HG02642 (cell line): Measurements from ENCODE around the gene COL12A1.
"Not testable (repeated sequence)": the region's sequence is repeated elsewhere in the genome, so short reads cannot be mapped to it uniquely, and the experiment has no call there.

Source experiments
- ATAC-seq: cut with Tn5 transposase; IDR thresholded peaks from one replicate; pipeline ENCODE4 v1.9.1; 2021; ENCODE audit warnings: mild to moderate bottlenecking; ENCODE audit not compliant: unreplicated experiment, poor library complexity

COL12A1 gene

GRCh38 chr6:75186581-75186980, 19.3 kb downstream of the COL12A1 start:
- not testable (repeated sequence) for ATAC-seq

DNA sequence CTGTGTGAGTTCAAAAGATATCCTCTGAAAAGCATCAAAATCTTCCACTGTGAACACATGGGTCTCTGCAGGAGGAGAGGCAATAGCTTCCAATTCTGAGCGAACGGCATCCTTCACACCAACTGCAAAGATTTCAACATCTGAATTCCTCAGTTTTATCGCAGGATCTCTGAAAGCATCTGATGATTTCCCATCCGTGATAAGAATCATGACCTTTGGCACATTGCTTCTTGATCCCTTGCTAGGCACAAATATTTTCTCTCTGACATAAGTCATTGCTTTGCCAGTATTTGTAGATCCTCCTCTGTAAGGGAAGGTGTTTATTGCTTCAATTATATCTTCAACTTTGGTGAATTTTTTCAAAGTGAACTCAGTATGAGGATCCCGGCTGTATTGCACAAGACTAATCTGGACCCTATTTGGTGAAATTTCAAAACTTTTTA, 22.7 kb downstream of the COL12A1 start:
- ATAC-seq, result no peak

DNA sequence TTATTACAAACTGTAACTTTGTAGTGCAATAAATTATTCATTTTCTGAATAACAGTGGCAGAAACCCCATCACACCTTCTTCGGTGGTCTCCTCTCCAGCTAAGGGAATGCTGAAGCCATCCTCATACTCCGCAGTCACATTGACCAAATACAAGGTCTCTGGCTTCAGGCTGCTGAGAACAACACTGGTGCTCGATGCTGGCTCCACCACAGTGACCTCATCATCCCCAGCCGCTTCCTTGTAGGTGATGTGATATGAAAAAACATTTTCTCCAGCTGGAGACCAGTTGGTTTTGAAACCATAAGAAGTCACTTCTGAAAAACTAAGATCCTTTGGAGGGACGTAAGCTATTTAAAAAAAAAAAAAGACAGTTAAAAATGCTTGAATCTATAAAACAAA, 25.0 kb downstream of the COL12A1 start:
- ATAC-seq, result no peak

GRCh38 chr6:75178757-75179156, 27.1 kb downstream of the COL12A1 start:
- ATAC-seq, result no peak

GRCh38 chr6:75176076-75176582, 29.7 kb downstream of the COL12A1 start:
- ATAC-seq, result no peak

- ATAC-seq, result no peak
These were observed 33.9 kb downstream of the COL12A1 start for GRCh38 chr6:75171986-75172385.

DNA sequence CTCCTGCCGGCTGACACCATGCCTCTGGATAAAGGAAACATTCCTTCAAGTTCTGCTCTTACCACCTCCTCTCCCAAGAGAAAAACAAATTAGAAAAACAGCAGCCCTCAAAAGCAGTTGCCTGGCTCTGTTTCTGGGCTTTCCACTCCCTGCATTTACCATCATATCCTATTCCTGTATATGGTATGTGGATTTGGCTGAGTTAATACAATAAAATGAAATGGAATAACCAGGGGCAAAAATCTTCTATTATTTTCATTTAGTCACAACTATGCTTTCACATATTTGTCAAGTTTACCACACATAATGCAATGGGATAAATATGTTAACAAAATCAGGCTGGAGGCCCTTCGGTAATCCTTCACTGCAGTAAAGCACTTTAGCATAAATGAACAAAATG, 34.3 kb downstream of the COL12A1 start:
- ATAC-seq, result no peak

GRCh38 chr6:75170691-75171560, 34.9 kb downstream of the COL12A1 start:
- no peak for ATAC-seq

DNA sequence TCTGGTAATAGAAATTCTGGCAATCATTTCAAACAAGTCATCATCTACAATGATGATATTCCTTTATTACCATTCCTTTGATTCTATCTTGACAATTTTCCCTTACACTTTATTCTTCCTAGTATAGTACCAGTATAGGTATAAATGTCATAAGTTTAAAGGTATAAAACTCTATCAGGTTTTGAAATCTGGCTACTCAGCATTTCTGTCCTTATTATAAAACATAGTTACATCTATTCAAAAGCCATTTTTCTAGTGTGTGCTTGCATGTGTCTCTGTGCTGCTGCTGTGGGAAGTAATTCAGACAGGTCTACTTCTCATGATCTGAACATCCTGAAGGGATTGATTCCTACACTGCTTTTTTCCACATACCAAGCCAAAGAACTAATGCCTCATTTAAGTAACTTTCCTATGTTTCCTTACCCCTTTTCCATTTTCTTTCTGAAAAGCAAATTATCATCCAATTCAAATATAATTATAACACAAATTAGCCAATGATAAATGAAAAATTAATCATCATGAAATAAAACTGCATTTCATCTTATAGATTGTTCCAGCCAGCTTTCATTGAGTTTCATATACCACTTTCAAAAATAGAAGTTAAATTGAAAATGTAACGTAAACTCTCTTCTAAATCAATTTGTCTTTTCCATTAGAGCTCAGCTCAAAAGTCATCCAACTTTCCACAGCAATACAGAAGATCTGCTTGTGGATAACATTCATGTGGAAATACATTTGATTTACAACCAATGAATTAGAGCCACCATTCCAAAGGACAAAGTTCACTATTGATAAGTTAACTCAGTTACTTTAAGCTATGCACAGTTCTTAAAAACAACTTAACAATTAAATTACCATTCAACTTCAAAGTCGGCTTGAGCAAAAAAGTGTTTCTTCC, 35.9 kb downstream of the COL12A1 start:
- ATAC-seq, result no peak

- ATAC-seq, result no peak
These were observed 38.0 kb downstream of the COL12A1 start for GRCh38 chr6:75167851-75168250.

DNA sequence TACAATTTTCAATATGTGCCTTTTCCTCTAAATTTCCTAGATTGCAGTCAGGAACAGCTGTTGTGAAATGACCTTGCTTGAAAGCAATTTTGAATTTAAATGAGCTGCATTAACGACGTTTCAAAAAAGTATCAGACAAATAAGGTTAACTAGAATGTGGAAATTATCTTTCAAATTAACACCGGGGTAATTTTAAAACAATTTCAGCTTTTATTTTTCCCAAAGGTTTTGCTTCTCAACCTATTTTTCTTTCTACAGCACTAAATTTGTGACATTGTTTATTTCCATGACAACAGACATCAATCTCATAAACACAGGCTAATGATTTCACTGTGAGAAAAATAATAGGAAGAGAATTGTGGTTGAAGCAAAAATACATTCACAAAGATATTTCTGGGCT, 38.5 kb downstream of the COL12A1 start:
- no peak for ATAC-seq

DNA sequence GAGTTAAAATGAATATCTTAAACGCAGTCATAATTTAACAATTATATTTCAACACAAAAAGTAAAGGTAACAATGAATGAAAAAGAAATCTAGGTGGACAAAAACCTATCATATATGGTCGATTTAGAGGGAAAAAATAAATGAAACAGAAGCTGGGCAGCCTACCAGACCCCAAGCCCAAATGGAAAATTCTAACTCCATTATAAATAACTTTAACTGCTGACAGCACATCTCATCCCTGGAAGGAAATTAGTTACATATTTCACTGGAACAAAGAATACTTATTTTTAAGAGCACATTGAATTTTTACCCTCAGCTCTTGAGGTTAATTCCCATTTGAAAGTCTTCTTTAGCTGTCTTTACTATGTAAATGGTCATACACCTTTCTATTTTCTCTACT, 39.1 kb downstream of the COL12A1 start:
- ATAC-seq, result no peak

GRCh38 chr6:75166236-75166635, 39.6 kb downstream of the COL12A1 start:
- no peak for ATAC-seq

DNA sequence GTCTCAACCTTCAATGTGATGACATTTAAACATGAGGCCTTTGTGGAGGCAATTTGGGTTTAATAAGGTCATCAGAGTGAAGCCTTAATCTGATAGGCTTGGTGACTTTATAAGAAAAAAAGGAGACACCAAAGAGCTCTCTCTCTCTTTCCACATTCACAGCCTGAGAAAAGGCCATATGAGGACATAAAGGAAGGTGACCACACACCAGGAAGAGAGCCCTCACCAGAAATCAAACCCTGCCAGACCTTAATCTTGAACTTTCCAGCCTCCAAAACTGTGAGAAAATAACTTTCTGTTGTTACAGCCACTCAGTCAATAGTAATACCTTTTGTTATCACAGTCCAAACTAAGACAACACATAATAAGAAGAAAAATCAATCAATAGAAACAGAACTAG, 47.7 kb downstream of the COL12A1 start:
- no peak for ATAC-seq

GRCh38 chr6:75157336-75157735, 48.5 kb downstream of the COL12A1 start:
- no peak for ATAC-seq

GRCh38 chr6:75156186-75156878, 49.5 kb downstream of the COL12A1 start:
- ATAC-seq, result no peak

GRCh38 chr6:75155631-75156030, 50.2 kb downstream of the COL12A1 start:
- ATAC-seq, result no peak

DNA sequence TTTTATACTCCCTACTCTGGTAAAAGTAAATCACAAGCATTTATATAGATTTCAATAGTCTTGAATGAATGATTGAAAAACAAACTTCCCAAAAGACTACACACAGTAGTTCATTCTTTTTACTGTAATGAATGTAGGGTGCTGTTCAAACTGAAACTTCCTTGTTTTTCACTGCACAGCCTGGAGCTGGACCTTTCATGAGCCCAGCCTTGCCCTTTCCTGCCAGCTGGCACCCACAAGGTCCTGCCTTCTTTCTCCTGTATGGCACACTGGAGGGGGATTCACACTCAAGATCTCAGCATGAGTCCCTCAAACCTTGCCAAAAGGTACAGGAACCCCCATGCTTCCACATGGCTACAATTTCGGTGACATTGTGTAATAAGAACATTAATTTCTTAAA, 50.9 kb downstream of the COL12A1 start:
- no peak for ATAC-seq

GRCh38 chr6:75150685-75151412, 55.0 kb downstream of the COL12A1 start:
- ATAC-seq, result no peak

DNA sequence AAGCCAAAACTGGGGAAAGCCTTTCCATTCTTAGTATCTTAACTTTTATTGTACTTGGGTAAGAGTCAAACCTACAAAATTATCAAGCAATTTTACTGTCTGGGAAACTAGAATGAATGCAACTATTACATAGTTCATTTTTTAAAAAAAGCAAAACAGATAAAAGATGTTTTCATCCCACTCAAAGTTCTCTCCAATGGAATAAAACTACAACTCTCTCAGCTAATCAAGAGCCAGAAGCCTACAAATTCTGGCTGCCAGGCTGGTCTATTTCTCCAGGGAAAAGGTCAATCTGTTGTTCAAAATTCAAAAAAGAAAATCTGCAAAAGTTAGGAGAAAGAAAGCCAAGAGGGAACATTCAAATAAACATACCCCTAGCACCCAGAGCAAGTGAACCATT, 56.2 kb downstream of the COL12A1 start:
- no peak for ATAC-seq
